DND-41 (cell line): ENCODE results near the gene GGCT.

Experiments
- ATAC-seq: fragments of 200-7000 bp; cut with Tn5 transposase; 3 replicates; pipeline ENCODE4 v1.9.1; 2021; ENCODE audit warnings: low read depth; ENCODE audit not compliant: insufficient read depth
- DNase-seq: peaks from one replicate; pipeline ENCODE4 v3.0.0-alpha.2; 2020
- H2AFZ ChIP-seq: 2 replicates; pipeline ENCODE4 v1.6.0; 2012; ENCODE audit warnings: low read depth, low read length
- H3K27ac ChIP-seq: 2 replicates; pipeline ENCODE4 v1.5.1; 2012; ENCODE audit warnings: low read length, inconsistent platforms
- H3K27me3 ChIP-seq: fragments of 200-600 bp; sonication (generic); 2 replicates; pipeline ENCODE4 v1.6.0; 2012; ENCODE audit warnings: low read length, mild to moderate bottlenecking, inconsistent platforms; ENCODE audit not compliant: insufficient read depth, poor library complexity
- H3K36me3 ChIP-seq: 2 replicates; pipeline ENCODE4 v1.5.1; 2012; ENCODE audit warnings: low read length, inconsistent platforms; ENCODE audit not compliant: insufficient read depth
- H3K4me1 ChIP-seq: 2 replicates; pipeline ENCODE4 v1.5.1; 2012; ENCODE audit warnings: mild to moderate bottlenecking, low read length; ENCODE audit not compliant: insufficient read depth
- H3K4me2 ChIP-seq: 2 replicates; pipeline ENCODE4 v1.6.0; 2012; ENCODE audit warnings: mild to moderate bottlenecking, moderate library complexity, low read length, inconsistent platforms; ENCODE audit not compliant: insufficient read depth
- H3K4me3 ChIP-seq, 2 experiments: fragments of 200-600 bp in 1 of 2; shearing (Covaris generic) in 1 of 2; 2 replicates each; pipeline ENCODE4 v1.5.1; 2012 to 2016; ENCODE audit warnings: inconsistent platforms in 2 of 2, low read length in 2 of 2, mild to moderate bottlenecking in 2 of 2, low read depth in 1 of 2, moderate library complexity in 1 of 2
- H3K79me2 ChIP-seq: 2 replicates; pipeline ENCODE4 v1.6.0; 2012; ENCODE audit warnings: low read length, inconsistent platforms; ENCODE audit not compliant: insufficient read depth
- H3K9ac ChIP-seq: 2 replicates; pipeline ENCODE4 v1.6.0; 2012; ENCODE audit warnings: low read depth, mild to moderate bottlenecking, inconsistent platforms, low read length, moderate library complexity
- H3K9me3 ChIP-seq: 2 replicates; pipeline ENCODE4 v1.5.1; 2012; ENCODE audit warnings: low read length, moderate library complexity, mild to moderate bottlenecking, inconsistent platforms; ENCODE audit not compliant: insufficient read depth, severe bottlenecking
- H4K20me1 ChIP-seq: 2 replicates; pipeline ENCODE4 v1.6.0; 2012; ENCODE audit warnings: low read length; ENCODE audit not compliant: insufficient read depth
- CTCF ChIP-seq: IDR thresholded peaks from 2 replicates; pipeline ENCODE4 v1.5.1; 2012; ENCODE audit warnings: borderline replicate concordance, low read length, moderate library complexity, mild to moderate bottlenecking; ENCODE audit not compliant: poor library complexity, severe bottlenecking; ENCODE audit errors: extremely low read depth
- EZH2 ChIP-seq: IDR thresholded peaks from 3 replicates; pipeline ENCODE4 v1.6.1; 2012; ENCODE audit warnings: borderline replicate concordance, low read depth, mild to moderate bottlenecking, moderate library complexity, low read length, inconsistent platforms; ENCODE audit not compliant: severe bottlenecking

Gene GGCT

DNA sequence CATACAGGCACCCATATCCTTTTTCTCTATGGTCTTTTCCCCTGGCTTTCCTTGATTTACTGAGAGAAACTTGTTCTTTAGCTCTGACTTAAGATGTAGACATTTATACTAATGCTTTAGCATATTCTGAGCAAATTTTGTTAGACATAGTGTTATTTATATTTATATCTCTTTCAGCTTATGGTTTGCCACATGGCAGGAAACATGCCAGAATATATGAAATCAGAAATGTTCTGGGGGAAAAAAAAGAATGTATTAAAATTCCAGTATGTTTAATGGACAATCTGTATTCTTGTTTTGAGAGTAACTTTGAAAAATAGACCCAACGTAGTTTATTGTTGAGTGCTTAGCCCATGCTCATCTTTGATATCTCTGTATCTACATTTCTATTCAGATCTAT, 10.1 kb upstream of the GGCT start:
- ATAC-seq, result no peak
- H3K9ac ChIP-seq, result no peak overlapping the region

GRCh38 chr7:30514177-30514576, 9.5 kb upstream of the GGCT start:
- H3K9me3 ChIP-seq, result no peaks in the 10 kb centered on the region
- no peak overlapping the region for H3K9ac ChIP-seq
- H3K36me3 ChIP-seq, result no peaks in the 10 kb centered on the region
- H3K4me1 ChIP-seq, result no peaks in the 10 kb centered on the region
- no peaks in the 10 kb centered on the region for H3K79me2 ChIP-seq
- H3K27me3 ChIP-seq, result no peaks in the 10 kb centered on the region
- ATAC-seq, result no peak
- H3K4me2 ChIP-seq, result no peak overlapping the region
- H4K20me1 ChIP-seq, result no peaks in the 10 kb centered on the region
- no peak overlapping the region for H3K27ac ChIP-seq
- TF ChIP-seq EZH2 (no peak), CTCF (no peak)
- no peak overlapping the region for H2AFZ ChIP-seq
- DNase-seq, result no peak
- H3K4me3 ChIP-seq, result no peak overlapping the region

More for the DNA sequence above, 10.1 kb upstream of the GGCT start:
- Histone ChIP-seq H4K20me1 (no peaks in the 10 kb centered on the region), H3K27me3 (no peaks in the 10 kb centered on the region), H2AFZ (no peak overlapping the region), H3K4me1 (no peaks in the 10 kb centered on the region), H3K27ac (no peak overlapping the region), H3K79me2 (no peaks in the 10 kb centered on the region), H3K4me3 (no peak overlapping the region), H3K4me2 (no peak overlapping the region), H3K9me3 (no peaks in the 10 kb centered on the region), H3K36me3 (no peaks in the 10 kb centered on the region)
- no peak for TF ChIP-seq CTCF
- no peak for TF ChIP-seq EZH2
- no peak for DNase-seq

- H2AFZ ChIP-seq, result no peak overlapping the region
- ATAC-seq, result no peak
These were observed 9.1 kb upstream of the GGCT start for GRCh38 chr7:30513762-30514161.

More at GRCh38 chr7:30513762-30514161, 9.1 kb upstream of the GGCT start:
- H3K4me2 ChIP-seq, result no peak overlapping the region
- TF ChIP-seq EZH2 (no peak), CTCF (no peak)
- no peak for DNase-seq
- no peaks in the 10 kb centered on the region for H3K9me3 ChIP-seq
- no peaks in the 10 kb centered on the region for H3K27me3 ChIP-seq
- no peak overlapping the region for H3K27ac ChIP-seq
- no peak overlapping the region for H3K9ac ChIP-seq
- H3K36me3 ChIP-seq, result no peaks in the 10 kb centered on the region
- H4K20me1 ChIP-seq, result no peaks in the 10 kb centered on the region
- no peak overlapping the region for H3K4me3 ChIP-seq
- no peaks in the 10 kb centered on the region for H3K79me2 ChIP-seq
- H3K4me1 ChIP-seq, result no peaks in the 10 kb centered on the region
